Dermis microvascular lymphatic vessel endothelial cell (primary cell): ENCODE data around the gene NPDC1. TPM values are rescaled to one million over a fixed set of nuclear protein-coding genes. Genes with fewer than 3 reads are reported as not detected.
"Not testable (repeated sequence)": the region's sequence is repeated elsewhere in the genome, so short reads cannot be mapped to it uniquely, and the experiment has no call there.

Source experiments
- DNase-seq, 2 donors: peaks; one replicate each; pipeline versions ENCODE4 v3.0.0 to v3.0.0-alpha.2; 2010; ENCODE audit warnings: low read depth in 2 of 2
- total RNA-seq: library from RNA; depleted of rRNA; stranded (reverse); fragments of >200 nt; gene quantifications from 2 replicates; pipeline ENCODE4 v1.2.1, GENCODE V29; 2014

NPDC1 gene
- total RNA-seq, 1 donor from 2014 or later: 10.0 TPM

DNA sequence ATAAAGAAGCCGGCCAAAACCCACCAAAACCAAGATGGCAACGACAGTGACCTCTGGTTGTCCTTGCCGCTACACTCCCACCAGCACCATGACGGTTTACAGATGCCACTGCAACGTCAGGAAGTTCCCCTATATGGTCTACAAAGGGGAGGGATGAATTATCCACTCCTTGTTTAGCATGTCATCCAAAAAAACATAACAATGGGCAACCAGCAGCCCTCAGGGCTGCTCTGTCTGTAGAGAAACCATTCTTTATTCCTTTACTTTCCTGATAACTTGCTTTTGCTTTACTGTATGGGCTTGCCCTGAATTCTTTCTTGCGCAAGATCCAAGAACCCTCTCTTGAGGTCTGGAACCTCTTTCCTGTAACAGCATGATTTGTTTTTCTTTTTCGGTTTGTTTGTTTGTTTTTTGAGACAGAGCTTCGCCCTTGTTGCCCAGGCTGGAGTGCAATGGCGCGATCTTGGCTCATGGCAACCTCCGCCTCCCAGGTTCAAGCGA lies 29.3 kb upstream of the NPDC1 start:
- no peak for DNase-seq

GRCh38 chr9:137074657-137075274 lies 28.8 kb upstream of the NPDC1 start:
- no peak for DNase-seq

GRCh38 chr9:137073992-137074399 lies 28.0 kb upstream of the NPDC1 start:
- DNase-seq: no peak

- DNase-seq: no peak
Observed at GRCh38 chr9:137071282-137071681, 25.3 kb upstream of the NPDC1 start.

GRCh38 chr9:137070906-137071275 lies 24.9 kb upstream of the NPDC1 start:
- DNase-seq: no peak

DNA sequence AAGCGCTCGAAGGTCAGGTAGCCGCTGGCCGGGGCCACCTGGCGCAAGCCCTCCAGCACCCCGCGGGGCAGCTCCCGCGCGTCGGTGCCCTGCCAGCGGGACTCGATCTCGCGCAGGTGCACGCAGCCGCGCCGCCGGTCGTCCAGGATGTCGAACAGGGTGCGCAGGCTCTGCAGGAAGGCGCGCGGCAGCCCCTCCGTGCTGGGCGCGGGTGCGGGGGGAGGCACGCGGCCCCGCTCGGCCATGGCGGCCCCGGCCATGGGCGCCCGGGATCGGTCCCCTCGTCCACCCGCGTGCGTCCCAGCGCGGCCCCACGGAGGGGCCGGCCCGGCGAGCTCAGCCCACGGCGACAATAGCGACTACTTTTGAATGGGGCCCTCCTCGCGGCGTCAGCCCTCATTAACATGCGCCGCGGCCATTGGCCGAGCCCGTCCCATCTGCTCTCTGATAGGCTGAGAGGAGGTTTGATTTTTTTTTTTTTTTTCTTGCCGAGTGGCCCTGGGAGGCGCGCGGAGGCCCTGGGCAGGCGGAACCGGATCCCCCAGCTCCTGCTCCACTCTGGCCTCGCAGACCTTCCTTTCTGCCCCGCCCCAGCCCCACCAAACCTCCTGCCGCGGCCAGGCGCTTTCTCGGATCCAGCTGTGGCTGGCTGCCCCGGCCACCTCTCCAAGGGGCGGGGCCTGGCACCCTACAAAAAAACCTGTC lies 24.4 kb upstream of the NPDC1 start, which contains the start of gene SAPCD2:
Gene SAPCD2, minus strand, starts transcription at position 357 of the 705 bp plus-strand sequence. Its CDS starts 97 bp downstream, at position 260.
- peak; percentile 72 to 91 for DNase-seq

DNA sequence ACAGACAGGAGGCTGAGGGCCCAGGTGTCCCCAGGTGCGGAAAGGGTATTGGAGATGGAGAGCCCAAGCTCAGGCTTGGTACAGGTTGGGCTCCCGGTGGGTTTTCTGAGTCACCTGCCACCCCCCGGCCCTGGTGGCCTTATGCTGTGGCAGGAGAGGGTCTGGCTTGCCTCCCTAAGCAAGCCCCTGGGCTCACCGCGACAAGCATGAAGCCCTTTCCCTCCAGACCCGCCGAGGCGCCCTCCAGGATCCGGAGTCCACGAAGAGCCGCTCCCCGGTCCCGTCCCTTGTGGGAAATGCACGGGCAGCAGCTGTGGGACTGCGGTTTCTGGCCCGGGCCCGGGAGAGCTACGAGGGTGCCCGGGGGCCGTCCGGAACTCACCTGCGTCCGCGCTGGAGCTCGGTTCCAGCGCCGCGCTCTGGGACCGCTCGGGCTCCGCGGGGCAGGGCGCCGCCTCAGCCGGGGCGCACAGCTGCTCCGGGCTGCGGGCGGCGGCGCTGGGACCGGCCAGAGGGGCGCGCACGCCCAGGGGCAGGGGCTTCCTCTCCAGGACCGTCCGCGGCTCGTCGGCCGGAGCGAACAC lies 23.6 kb upstream of the NPDC1 start:
- DNase-seq: no peak

GRCh38 chr9:137068539-137069507 lies 22.8 kb upstream of the NPDC1 start:
- DNase-seq: no peak

DNA sequence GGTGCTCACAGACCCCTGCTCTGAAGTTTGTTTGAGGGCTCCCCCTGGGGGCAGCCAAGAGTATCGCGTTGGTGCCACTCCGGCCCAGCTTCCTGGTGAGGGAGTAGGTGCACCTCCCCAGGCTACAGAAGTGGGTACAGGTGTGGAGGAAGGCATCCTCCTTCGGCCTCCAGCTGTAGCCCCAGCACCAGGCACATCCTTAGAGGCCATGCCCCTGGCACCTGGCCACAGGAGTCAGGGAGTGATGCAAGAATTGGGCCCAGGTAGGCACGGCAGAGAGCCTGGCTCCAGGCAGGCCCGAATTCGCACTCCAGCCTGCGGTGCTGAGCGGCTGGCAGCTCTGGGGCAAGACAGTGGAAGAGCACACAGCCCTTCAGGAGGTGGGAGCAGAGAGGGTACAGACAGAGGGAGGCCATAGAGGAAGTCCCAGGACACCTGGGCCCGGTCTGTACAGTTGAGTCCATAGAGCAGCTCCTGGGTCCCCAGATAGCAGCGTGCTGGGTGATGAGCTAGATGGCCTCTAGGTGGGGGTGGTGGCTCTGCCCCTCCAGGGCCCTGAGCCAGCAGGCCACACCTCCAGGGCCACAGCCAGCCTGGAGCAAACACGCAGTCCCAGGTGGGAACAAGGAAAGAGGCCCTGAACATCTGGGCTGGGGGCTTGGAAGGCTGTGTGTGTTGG lies 22.0 kb upstream of the NPDC1 start:
- DNase-seq: peak; percentile 70 to 85

DNA sequence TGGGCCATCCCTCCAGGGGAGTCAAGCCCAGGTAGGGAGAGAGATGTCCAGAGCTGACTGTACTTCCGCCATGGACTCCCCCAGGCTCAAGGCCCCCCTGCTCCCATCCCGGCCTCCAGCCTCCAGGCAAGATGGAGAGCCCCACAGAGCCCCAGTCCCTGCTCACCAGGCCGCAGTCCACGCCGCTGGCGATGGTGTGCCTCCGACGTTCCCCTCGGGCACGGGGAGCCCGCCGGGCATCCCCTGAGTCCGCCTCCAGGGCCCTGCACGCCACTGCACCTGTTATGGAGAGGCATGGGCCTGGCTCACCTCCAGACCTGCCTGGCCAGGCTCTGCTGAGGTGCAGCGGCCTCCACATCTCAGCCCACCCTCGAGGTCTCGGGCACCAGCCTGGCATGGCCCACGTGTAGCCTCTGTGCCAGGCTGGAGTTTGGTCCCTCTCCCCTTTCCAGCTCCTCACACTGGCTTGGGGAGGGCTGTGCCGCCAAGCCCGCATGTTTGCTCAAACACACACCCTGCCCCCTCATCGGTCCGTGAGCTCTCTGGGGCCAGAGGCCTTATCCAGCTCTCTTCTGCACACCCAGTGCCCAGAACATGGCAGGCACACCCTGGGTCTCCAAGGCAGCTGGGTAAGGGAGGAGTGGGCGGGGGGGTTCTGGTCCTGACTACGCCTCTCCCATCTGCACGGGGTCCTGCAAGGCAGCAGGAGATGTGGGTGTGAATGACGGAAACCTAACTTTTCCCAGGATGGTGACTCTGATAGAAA lies 20.3 kb upstream of the NPDC1 start:
- no peak for DNase-seq

- DNase-seq: no peak
Observed at GRCh38 chr9:137065336-137065967, 19.5 kb upstream of the NPDC1 start.

GRCh38 chr9:137064880-137065164 lies 18.8 kb upstream of the NPDC1 start:
- no peak for DNase-seq

- peak in 1 of 2 donors; percentile 42 for DNase-seq
Observed at GRCh38 chr9:137064027-137064879, 18.3 kb upstream of the NPDC1 start.

- DNase-seq: no peak
Observed at GRCh38 chr9:137063311-137064026, 17.5 kb upstream of the NPDC1 start.

DNA sequence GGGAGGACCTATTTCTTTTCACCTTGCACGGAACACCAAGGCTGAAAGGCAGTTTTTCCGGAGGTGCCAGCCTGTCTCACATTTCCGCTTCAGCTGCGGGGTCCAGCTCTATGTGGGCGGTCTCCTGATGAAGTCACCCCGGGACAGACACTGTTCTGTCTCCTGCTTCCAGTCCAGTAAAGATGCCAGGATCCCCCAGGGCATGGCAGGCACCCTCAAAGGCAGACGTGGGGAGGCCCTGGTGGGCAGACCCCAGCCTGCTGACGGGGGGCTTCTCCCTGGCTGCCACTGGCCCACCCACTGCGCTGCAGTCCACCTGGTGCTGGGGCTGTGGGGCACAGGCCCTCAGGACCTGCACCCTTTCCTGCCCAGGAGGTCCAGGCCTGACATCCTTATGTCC lies 16.8 kb upstream of the NPDC1 start:
- DNase-seq: not testable (repeated sequence)

GRCh38 chr9:137062384-137062783 lies 16.4 kb upstream of the NPDC1 start:
- DNase-seq: no peak

DNA sequence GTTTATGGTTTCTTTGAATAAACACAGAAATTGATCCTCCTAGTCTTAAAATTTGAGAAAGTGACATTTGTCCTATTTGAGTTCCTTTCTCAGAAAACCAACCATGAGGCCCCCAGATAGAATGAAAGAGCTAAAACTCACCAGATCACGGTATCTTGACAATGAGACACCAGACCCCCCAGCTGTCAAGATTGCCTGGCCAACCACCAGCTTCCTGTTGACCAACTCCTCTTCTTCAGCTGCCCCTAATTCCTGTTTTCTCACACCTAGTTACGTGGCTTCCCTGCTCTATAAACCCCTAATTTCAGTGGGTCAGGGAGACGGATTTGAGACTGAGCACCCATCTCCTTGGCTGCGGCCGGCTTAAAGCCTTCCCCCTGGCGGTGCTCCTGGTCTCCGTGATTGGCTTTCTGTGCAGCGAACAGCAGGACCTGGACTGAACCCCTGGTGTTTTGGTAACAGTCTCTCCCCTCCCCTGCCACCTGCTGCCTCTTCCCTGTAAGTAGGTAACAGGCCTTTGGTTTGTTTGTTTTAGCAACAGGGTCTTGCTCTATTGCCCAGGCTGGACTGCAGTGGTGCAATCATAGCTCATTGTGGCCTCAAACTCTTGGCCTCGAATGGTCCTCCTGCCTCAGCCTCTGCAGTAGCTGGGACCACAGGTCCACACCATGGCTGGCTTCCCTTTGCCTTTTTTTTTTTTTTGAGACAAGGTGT lies 12.7 kb upstream of the NPDC1 start:
- DNase-seq: no peak

DNA sequence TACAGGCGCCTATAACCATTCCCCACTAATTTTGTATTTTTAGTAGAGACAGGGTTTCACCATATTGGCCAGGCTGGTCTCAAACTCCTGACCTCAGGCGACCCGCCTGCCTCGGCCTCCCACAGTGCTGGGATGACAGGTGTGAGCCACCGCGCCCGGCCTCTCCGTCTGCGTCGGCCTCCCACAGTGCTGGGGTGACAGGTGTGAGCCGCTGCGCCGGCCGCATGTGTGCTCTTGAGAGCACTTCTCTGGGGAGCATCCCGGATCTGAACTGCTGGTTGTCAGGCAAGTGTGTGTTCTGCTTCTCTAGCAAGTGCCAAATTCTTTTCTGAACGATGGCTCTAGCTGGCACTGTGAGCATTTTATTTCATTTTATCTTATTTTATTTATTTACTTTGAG lies 11.6 kb upstream of the NPDC1 start:
- no peak for DNase-seq
